Measurements from ENCODE around the gene ADIPOQ.
"Not testable (repeated sequence)": the region's sequence is repeated elsewhere in the genome, so short reads cannot be mapped to it uniquely, and the experiment has no call there.

ADIPOQ gene

GRCh38 chr3:186842426-186843038, at the start of gene ADIPOQ:
ADIPOQ (plus strand) TSS chr3:186842710; CDS start chr3:186853059, 10,349 bp downstream.
- DNase-seq, result no peak

GRCh38 chr3:186798239-186798874, 44.2 kb upstream of the ADIPOQ start:
- peak; percentile 44 for DNase-seq

DNA sequence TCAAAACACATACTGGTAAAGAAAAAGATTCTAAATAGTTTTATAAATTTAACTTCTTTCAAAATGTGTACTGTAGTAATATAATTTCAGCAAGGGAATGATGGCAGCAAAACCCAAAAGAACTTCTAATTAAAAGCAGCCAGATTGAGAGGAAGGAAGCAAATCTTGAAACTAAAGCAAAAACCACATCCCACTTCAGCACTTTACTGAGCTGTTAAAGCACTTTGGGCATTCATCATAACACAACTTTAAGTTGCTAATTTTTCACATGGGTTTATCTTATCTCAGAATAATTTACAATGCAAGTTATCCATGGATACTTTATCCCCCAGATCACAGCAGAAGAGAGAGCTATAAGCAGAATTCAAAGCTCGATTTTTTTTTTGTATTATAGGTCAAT, 42.2 kb upstream of the ADIPOQ start:
- DNase-seq, result no peak

DNA sequence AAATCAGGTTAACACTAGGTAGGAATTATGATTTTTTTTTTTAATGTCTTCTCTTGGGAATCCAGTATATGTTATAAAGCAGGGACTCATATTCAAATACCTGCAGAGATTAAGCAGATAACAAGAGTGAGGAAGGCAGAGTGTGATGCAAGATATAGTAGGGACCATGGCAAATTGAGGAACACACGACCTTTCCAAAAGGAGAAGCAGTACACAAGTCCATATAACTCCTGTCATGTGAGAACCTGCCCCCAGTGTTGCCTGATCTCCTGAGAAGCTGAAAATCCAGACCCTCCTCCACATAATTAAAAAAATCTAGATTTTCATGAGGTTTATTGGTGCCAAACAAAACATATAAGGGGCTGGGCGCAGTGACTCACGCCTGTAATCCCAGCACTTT, 39.8 kb upstream of the ADIPOQ start:
- DNase-seq, result no peak

- DNase-seq, result not testable (repeated sequence)
These were observed 39.1 kb upstream of the ADIPOQ start for GRCh38 chr3:186803447-186803846.

GRCh38 chr3:186806089-186807055, 36.1 kb upstream of the ADIPOQ start, which contains the start of gene RFC4:
RFC4 (minus strand) TSS chr3:186806482; CDS start chr3:186804713, 1,769 bp downstream.
- peak; percentile 93 for DNase-seq

DNA sequence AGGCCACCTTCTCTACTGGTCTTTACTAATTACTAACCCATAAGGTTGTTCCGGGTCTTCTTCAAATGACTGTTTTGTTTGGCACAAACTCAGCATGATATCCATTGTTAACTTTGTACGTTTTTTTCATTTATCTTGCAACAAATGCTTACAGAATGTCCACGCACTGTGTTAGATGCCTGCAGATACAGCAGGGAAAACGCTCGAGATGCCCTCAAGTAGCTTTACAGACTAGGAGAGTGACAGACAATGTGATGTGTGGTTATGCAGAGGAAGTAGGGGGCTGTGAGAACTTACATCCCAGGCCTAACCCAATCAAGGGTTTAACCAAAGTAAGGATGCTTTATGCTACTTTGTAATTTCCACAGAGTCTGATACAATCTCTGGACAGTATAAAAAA, 35.3 kb upstream of the ADIPOQ start:
- peak; percentile 40 for DNase-seq

GRCh38 chr3:186810336-186810996, 32.0 kb upstream of the ADIPOQ start:
- DNase-seq, result no peak

DNA sequence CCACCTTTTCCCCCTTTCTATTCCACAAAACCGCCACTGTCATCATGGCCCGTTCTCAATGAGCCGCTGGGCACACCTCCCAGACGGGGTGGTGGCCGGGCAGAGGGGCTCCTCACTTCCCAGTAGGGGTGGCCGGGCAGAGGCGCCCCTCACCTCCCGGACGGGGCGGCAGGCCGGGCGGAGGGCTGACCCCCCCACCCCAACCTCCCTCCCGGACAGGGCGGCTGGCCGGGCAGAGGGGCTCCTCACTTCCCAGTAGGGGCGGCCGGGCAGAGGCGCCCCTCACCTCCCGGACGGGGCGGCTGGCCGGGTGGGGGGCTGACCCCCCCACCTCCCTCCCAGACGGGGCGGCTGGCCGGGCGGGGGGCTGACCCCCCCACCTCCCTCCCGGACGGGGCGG, 31.2 kb upstream of the ADIPOQ start:
- DNase-seq, result not testable (repeated sequence)

- DNase-seq, result no peak
These were observed 28.4 kb upstream of the ADIPOQ start for GRCh38 chr3:186814100-186814499.

GRCh38 chr3:186815435-186815834, 27.1 kb upstream of the ADIPOQ start:
- peak; percentile 38 for DNase-seq

DNA sequence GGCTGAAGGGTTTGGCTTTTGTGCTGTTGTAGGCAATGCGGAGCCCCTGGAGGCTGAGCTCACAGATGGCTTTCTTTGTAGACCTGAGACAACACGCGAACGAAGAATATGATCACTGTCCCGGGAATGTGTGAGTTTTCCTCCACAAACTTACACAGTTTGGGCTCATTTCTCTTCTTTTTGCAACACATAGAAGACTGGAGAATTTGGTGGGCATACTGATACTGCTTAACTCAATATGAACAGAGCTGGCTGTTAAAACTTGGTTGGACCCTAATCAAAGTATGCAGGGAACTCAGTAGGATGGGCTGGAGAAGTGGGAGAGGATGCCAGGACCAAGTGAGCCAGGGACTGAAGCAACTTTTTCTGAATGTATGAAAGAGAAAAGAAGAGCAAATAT, 24.0 kb upstream of the ADIPOQ start:
- no peak for DNase-seq

GRCh38 chr3:186818956-186819355, 23.6 kb upstream of the ADIPOQ start:
- DNase-seq, result no peak

DNA sequence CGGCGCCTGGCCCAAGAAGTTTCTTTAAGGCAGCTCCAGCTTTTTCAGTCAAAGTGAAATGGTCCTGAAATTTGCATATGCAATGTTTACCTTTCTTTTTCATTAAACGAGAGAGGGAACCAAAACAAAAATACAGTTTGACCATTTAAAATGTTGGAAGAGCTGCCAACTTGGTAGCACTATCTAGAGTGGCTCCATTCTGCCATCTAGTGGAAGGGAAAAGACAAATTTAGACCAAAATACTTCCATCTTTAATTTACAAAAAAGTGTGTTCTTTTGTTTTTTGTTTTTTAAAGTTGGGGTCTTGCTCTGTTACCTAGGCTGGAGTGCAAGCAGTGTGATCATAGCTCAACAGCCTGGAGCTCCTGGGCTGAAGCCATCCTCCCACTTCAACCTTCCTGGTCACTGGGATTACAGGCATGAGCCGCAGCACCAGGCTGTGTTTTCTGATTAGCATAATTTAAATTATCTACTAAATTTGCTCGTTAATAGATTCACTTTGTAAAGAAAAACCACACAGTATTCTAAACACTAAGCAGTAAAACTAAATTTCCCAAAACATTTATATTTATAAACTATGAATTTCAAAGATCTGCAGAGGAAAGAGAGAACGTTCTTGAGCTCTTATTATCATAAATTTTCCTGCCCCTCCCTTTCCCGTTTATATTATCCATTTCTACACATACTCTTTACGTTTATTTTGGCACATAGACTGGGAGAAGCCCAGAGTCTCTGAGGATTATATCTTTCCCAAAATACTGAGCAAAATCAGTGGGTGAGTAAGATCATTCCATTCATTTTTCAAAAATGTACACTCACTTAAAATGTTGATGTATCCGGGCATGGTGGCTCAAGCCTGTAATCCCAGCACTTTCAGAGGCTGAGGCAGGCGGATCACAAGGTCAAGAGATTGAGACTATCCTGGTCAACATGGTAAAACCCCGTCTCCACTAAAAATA, 20.8 kb upstream of the ADIPOQ start:
- DNase-seq, result peak; percentile 64

GRCh38 chr3:186822388-186822759, 20.1 kb upstream of the ADIPOQ start:
- DNase-seq, result not testable (repeated sequence)

DNA sequence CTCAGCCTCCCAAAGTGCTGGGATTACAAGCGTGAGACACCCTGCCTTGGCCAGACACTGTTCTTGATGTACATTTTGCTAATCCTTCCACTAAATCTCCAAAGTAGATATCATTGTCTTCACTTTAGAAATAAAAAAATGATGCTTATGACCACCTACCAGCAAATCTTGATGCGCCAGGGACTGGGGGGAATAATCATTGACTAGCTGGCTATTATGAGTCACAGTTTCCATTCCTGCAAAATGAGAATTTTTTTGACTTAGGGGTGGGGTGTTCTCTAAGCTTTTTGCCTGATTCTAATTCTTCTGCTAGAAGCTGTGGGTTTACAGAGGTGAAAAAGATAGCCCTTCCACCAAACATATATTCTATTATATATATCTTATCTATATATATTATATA, 19.1 kb upstream of the ADIPOQ start:
- peak; percentile 40 for DNase-seq

- peak; percentile 32 for DNase-seq
These were observed 17.9 kb upstream of the ADIPOQ start for GRCh38 chr3:186824430-186825139.

GRCh38 chr3:186825294-186825821, 17.2 kb upstream of the ADIPOQ start:
- peak; percentile 66 for DNase-seq

DNA sequence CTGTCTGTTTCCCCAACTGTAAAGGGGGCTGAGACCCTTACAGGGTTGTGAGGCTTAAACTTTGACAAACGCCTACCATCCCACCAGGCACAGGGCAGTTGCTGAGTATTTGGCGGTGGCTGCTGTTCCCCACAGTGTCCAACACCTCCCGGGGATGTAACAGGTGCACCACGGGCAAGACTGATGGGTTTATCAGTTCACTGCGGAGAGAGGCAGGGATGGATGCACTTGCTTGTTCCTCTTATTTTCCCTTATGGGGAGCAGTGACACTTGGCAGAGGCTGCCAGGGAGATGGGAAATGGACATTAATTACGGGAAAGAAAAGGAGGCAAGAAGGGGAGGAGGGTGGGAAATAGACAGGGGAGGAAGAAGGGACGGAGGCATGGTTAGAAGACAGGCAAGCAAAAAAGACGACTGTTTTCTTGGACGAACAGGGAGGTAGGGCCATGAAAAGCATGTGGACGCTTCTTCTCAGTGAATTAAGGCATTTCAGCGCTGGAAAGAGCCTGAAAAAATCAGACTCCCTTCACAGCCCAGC, 16.6 kb upstream of the ADIPOQ start:
- no peak for DNase-seq

DNA sequence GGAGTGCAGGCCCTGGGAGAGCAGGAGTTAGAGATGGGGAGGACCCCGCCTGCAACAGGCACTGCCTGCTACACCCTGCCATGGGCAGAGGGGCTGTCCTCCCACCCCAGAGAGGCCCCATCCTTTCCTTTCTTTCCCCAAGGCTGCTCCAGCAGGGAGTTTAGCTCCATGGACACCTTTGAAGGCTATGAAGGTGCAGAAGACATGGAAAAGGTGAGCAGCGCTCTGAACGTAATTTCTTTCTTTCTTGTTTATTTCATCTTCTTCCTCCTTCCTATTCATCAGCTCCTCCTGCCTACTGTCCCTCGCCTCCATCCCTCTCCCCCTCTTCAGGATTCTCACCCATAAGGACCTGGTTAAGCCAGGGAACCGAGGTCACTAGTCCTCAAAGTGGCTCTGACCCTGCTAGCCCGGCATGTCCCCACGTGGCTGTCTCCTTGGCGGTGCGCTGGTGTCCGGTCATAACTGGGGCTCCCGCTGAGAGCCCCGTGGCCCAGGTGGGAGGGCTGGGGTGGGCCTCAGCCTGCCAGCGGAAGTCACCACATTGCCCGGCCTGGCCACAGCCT, 16.0 kb upstream of the ADIPOQ start:
- DNase-seq, result peak; percentile 44

All from activated CD4-positive, alpha-beta T cell treated with anti-CD3 and anti-CD28 coated beads, Interleukin-10, Interleukin-2, amounts not matched to agents 100 ng/mL and 50 ng/mL, durations not matched to agents 16 hours and 8 hours (primary cell).